GM12873 (cell line): ENCODE results near the gene ICE2.

Source experiments
- CTCF ChIP-seq: IDR thresholded peaks from 2 replicates; pipeline ENCODE4 v1.5.1; 2012; ENCODE audit warnings: low read depth, mild to moderate bottlenecking, moderate library complexity, low read length, control low read depth; ENCODE audit not compliant: insufficient read depth; ENCODE audit errors: missing control alignments

Gene ICE2

GRCh38 chr15:60382773-60383674 is 95.9 kb downstream of the ICE2 start:
- TF ChIP-seq CTCF = no peak

GRCh38 chr15:60381148-60381788 is 97.7 kb downstream of the ICE2 start:
- no peak for TF ChIP-seq CTCF

GRCh38 chr15:60379525-60380274 is 99.2 kb downstream of the ICE2 start:
- TF ChIP-seq CTCF = no peak

- no peak for TF ChIP-seq CTCF
Observed at GRCh38 chr15:60379185-60379524, 99.8 kb downstream of the ICE2 start.

- TF ChIP-seq CTCF = no peak
Observed at GRCh38 chr15:60376677-60377095, 102.3 kb downstream of the ICE2 start.

GRCh38 chr15:60375306-60375705 is 103.6 kb downstream of the ICE2 start:
- TF ChIP-seq CTCF = no peak

GRCh38 chr15:60374628-60375081 is 104.3 kb downstream of the ICE2 start:
- TF ChIP-seq CTCF = no peak
